ENCODE measurements around the gene DEDD2. TPM values are rescaled to one million over a fixed set of nuclear protein-coding genes. Genes with fewer than 3 reads are reported as not detected.
A peak's percentile ranks its signal among the peaks of the same experiment; 100 is the strongest.

The DEDD2 gene
- polyA plus RNA-seq, 1 of the 3 experiments (the other 2 are of a cell fraction): 30.2 TPM

DNA sequence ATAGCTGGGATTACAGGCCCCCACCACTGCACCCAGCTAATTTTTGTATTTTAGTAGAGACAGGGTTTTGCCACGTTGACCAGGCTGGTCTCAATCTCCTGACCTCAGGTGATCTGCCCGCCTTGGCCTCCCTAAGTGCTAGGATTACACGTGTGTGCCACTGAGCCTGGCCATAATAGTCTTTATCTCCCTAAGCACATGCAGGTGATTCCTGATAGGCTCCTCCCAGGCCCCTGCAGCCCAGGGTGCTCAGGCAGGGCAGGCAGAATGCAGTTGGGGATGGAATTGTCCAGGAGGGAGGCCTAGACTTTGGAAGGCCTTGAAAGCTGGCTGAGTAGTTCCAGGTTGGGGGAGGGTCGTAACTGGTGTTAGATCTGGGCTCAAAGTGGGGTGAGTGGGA, 11.2 kb upstream of the DEDD2 start:
- Histone ChIP-seq H3K79me2 (ENCODE audit: insufficient read depth) (peaks cover 24% of the 10 kb centered on the region; the same call in 1 of the 2 replicates), H4K20me1 (ENCODE audit: insufficient read depth) (peaks cover 44% of the 10 kb centered on the region), H3K4me3 (ENCODE audit: low read depth in 2 of 2, low read length in 1 of 2) (no peak overlapping the region), H3K27ac (ENCODE audit: low read depth in 2 of 2, low read length in 1 of 2) (no peak overlapping the region), H3K9me3 (no peaks in the 10 kb centered on the region), H3K27me3 (ENCODE audit: insufficient read depth) (no peaks in the 10 kb centered on the region), H3K4me1 (ENCODE audit: control insufficient read depth in 1 of 2, insufficient read depth in 2 of 2, low read depth in 1 of 2, low read length in 1 of 2) (no peaks in the 10 kb centered on the region; a peak in 2 of 4 replicates), H3K4me2 (no peak overlapping the region), H3K36me3 (replicated peaks in 1 of 2; ENCODE audit: control insufficient read depth in 1 of 2, insufficient read depth in 2 of 2, low read length in 1 of 2) (peaks cover 21 to 74% of the 10 kb centered on the region in 2 experiments), H2AFZ (ENCODE audit: low read depth) (no peak overlapping the region), H3K9me2 (no peaks in the 10 kb centered on the region), H3F3A (replicated peaks; ENCODE audit: insufficient read depth) (peaks cover 31% of the 10 kb centered on the region), H3K9ac (no peak overlapping the region)
- ChIA-PET POLR2A (interaction anchor here (1.3 to 1.4 kb wide), 2 partner anchors 9 to 168 kb away, joined by 3 to 7 read pairs; partner anchors contain the start of gene ZNF526), CTCF (interaction anchor here (0.9 to 1.8 kb wide), 2 partner anchors 12 to 120 kb away, joined by 5 read pairs; no protein-coding TSS in a partner anchor)
- TF ChIP-seq NFIC (IDR thresholded peaks at IDR 0.05; ENCODE audit: borderline replicate concordance) (no peak), POLR2AphosphoS5 (IDR thresholded peaks at IDR 0.05; ENCODE audit: low read depth, low read length) (0 out of 2 replicates have a peak, but pooled peaks have one; percentile 6)
- TF ChIP-seq, protein P1, sequence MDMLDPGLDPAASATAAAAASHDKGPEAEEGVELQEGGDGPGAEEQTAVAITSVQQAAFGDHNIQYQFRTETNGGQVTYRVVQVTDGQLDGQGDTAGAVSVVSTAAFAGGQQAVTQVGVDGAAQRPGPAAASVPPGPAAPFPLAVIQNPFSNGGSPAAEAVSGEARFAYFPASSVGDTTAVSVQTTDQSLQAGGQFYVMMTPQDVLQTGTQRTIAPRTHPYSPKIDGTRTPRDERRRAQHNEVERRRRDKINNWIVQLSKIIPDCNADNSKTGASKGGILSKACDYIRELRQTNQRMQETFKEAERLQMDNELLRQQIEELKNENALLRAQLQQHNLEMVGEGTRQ (IDR thresholded peaks at IDR 0.05; ENCODE audit: borderline replicate concordance, low read depth, low read length): no peak
- TF ChIP-seq, protein P2, sequence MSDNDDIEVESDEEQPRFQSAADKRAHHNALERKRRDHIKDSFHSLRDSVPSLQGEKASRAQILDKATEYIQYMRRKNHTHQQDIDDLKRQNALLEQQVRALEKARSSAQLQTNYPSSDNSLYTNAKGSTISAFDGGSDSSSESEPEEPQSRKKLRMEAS (IDR thresholded peaks at IDR 0.05; ENCODE audit: low read depth): no peak
- DNase-seq: no peak
- WGBS (ENCODE audit: low lambda C conversion rate): 81% methylated on average over 4 of the region's 4 CpGs

DNA sequence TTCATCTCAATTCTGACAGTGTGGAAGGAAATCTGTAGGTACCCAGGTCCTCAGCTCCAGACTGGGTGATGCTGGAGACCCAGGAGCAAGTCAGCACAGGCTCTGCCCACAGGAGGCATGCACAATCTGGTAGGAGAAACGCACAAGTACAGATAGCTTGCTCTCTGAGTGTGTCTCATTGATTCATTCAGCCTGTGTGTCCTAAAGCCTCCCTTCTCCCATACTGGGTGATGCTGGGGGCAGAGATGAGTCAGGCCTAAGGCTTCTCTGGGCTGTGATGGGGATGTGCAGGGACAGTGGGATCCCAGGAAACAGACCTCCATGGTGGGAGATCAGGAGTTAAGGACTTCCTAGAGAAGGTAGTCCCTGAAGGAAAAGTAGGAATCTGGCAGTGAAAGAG, 9.4 kb upstream of the DEDD2 start:
- Histone ChIP-seq H3K27ac (ENCODE audit: low read depth in 2 of 2, low read length in 1 of 2) (no peak overlapping the region), H3K4me3 (ENCODE audit: low read depth in 2 of 2, low read length in 1 of 2) (0 out of 4 replicates have a peak overlapping the region, but pooled peaks of 1 of the 2 experiments have one; percentile 3), H3K9me3 (no peaks in the 10 kb centered on the region), H3K9me2 (no peaks in the 10 kb centered on the region), H3K27me3 (ENCODE audit: insufficient read depth) (no peaks in the 10 kb centered on the region), H3K79me2 (ENCODE audit: insufficient read depth) (peaks cover 42% of the 10 kb centered on the region), H4K20me1 (ENCODE audit: insufficient read depth) (peaks cover 39% of the 10 kb centered on the region), H3F3A (replicated peaks; ENCODE audit: insufficient read depth) (peaks cover 27% of the 10 kb centered on the region), H3K4me1 (ENCODE audit: control insufficient read depth in 1 of 2, insufficient read depth in 2 of 2, low read depth in 1 of 2, low read length in 1 of 2) (no peaks in the 10 kb centered on the region; a peak in 2 of 4 replicates), H3K4me2 (no peak overlapping the region), H3K36me3 (replicated peaks in 1 of 2; ENCODE audit: control insufficient read depth in 1 of 2, insufficient read depth in 2 of 2, low read length in 1 of 2) (peaks cover 17 to 58% of the 10 kb centered on the region in 2 experiments), H2AFZ (ENCODE audit: low read depth) (no peak overlapping the region), H3K9ac (no peak overlapping the region)
- DNase-seq: no peak
- no peak for TF ChIP-seq ELF1 (IDR thresholded peaks at IDR 0.05)
- CTCF ChIA-PET: interaction anchor here (1.0 to 1.3 kb wide), 2 partner anchors 10 to 118 kb away, joined by 3 to 7 read pairs; no protein-coding TSS in a partner anchor
- POLR2A ChIA-PET: no interaction called here
- 83% methylated on average over 1 of the region's 1 CpG for whole genome bisulfite sequencing (ENCODE audit: low lambda C conversion rate)

DNA sequence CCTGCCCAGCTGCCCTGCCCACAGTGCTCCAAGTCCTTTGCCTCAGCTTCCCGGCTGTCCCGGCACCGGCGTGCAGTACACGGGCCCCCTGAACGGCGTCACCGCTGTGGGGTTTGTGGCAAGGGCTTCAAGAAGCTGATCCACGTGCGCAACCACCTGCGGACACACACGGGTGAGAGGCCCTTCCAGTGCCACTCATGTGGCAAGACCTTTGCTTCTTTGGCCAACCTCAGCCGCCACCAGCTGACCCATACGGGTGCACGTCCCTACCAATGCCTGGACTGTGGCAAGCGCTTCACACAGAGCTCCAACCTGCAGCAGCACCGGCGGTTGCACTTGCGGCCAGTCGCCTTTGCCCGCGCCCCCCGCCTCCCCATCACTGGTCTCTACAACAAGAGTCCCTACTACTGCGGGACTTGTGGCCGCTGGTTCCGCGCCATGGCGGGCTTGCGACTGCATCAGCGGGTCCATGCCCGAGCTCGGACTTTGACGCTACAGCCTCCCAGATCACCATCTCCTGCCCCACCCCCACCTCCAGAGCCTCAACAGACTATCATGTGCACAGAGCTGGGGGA, 8.3 kb upstream of the DEDD2 start:
- peaks cover 20% of the 10 kb centered on the region for H3F3A ChIP-seq (replicated peaks; ENCODE audit: insufficient read depth)
- no peak overlapping the region for H2AFZ ChIP-seq (ENCODE audit: low read depth)
- POLR2A ChIA-PET: no interaction called here
- H3K4me2 ChIP-seq: no peak overlapping the region
- H3K9me3 ChIP-seq: no peaks in the 10 kb centered on the region
- DNase-seq: no peak
- no peak overlapping the region for H3K9ac ChIP-seq
- peaks cover 52% of the 10 kb centered on the region for H3K79me2 ChIP-seq (ENCODE audit: insufficient read depth)
- peaks cover 4% of the 10 kb centered on the region in 2 experiments; a peak in 2 of 4 replicates for H3K4me1 ChIP-seq (ENCODE audit: control insufficient read depth in 1 of 2, insufficient read depth in 2 of 2, low read depth in 1 of 2, low read length in 1 of 2)
- TF ChIP-seq, protein P3, sequence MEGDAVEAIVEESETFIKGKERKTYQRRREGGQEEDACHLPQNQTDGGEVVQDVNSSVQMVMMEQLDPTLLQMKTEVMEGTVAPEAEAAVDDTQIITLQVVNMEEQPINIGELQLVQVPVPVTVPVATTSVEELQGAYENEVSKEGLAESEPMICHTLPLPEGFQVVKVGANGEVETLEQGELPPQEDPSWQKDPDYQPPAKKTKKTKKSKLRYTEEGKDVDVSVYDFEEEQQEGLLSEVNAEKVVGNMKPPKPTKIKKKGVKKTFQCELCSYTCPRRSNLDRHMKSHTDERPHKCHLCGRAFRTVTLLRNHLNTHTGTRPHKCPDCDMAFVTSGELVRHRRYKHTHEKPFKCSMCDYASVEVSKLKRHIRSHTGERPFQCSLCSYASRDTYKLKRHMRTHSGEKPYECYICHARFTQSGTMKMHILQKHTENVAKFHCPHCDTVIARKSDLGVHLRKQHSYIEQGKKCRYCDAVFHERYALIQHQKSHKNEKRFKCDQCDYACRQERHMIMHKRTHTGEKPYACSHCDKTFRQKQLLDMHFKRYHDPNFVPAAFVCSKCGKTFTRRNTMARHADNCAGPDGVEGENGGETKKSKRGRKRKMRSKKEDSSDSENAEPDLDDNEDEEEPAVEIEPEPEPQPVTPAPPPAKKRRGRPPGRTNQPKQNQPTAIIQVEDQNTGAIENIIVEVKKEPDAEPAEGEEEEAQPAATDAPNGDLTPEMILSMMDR (IDR thresholded peaks at IDR 0.05): no peak
- no peak for TF ChIP-seq RAD21 (IDR thresholded peaks at IDR 0.05; ENCODE audit: low read length)
- no peak for TF ChIP-seq TEAD4 (IDR thresholded peaks at IDR 0.05; ENCODE audit: borderline replicate concordance, insufficient read depth)
- no peak for TF ChIP-seq FOSL2 (IDR thresholded peaks at IDR 0.05; ENCODE audit: borderline replicate concordance, low read depth)
- TF ChIP-seq MXI1 (IDR thresholded peaks at IDR 0.05; ENCODE audit: low read depth, low read length): no peak
- TF ChIP-seq FOXM1 (IDR thresholded peaks at IDR 0.05; ENCODE audit: low read depth): no peak
- CTCF ChIA-PET: interaction anchor here (1.3 kb wide), 1 partner anchor 117 kb away, joined by 7 read pairs; no protein-coding TSS in a partner anchor
- no peaks in the 10 kb centered on the region for H3K9me2 ChIP-seq
- H4K20me1 ChIP-seq (ENCODE audit: insufficient read depth): peaks cover 37% of the 10 kb centered on the region
- whole genome bisulfite sequencing (ENCODE audit: low lambda C conversion rate): 97% methylated on average over 33 of the region's 33 CpGs
- H3K27ac ChIP-seq (ENCODE audit: low read depth in 2 of 2, low read length in 1 of 2): no peak overlapping the region
- H3K27me3 ChIP-seq (ENCODE audit: insufficient read depth): no peaks in the 10 kb centered on the region
- no peak overlapping the region for H3K4me3 ChIP-seq (ENCODE audit: low read depth in 2 of 2, low read length in 1 of 2)
- H3K36me3 ChIP-seq (replicated peaks in 1 of 2; ENCODE audit: control insufficient read depth in 1 of 2, insufficient read depth in 2 of 2, low read length in 1 of 2): peaks cover 8 to 50% of the 10 kb centered on the region in 2 experiments
